GM04503 (cell line): ENCODE results near the gene SFRP5.

Experiments used
- DNase-seq: peaks from one replicate; pipeline ENCODE4 v3.0.0-alpha.2; 2012; ENCODE audit warnings: low read depth

SFRP5 gene

GRCh38 chr10:97764519-97764931 is 7.3 kb downstream of the SFRP5 start:
- DNase-seq, result no peak

- no peak for DNase-seq
Measured at GRCh38 chr10:97763947-97764346, 7.9 kb downstream of the SFRP5 start.

- DNase-seq, result no peak
Measured at GRCh38 chr10:97763411-97763810, 8.4 kb downstream of the SFRP5 start.

- DNase-seq, result no peak
Measured at GRCh38 chr10:97762816-97763215, 9.0 kb downstream of the SFRP5 start.

- DNase-seq, result no peak
Measured at GRCh38 chr10:97762056-97762455, 9.7 kb downstream of the SFRP5 start.

GRCh38 chr10:97761331-97761865 is 10.4 kb downstream of the SFRP5 start:
- DNase-seq, result no peak

GRCh38 chr10:97760461-97761257 is 11.1 kb downstream of the SFRP5 start:
- DNase-seq, result no peak

- no peak for DNase-seq
Measured at GRCh38 chr10:97759946-97760345, 11.9 kb downstream of the SFRP5 start.

- no peak for DNase-seq
Measured at GRCh38 chr10:97759158-97759887, 12.5 kb downstream of the SFRP5 start.

GRCh38 chr10:97757471-97757870 is 14.3 kb downstream of the SFRP5 start:
- no peak for DNase-seq

GRCh38 chr10:97755718-97756117 is 16.1 kb downstream of the SFRP5 start:
- no peak for DNase-seq

- DNase-seq, result no peak
Measured at GRCh38 chr10:97754726-97755125, 17.1 kb downstream of the SFRP5 start.

GRCh38 chr10:97752956-97753355 is 18.8 kb downstream of the SFRP5 start:
- DNase-seq, result no peak

- no peak for DNase-seq
Measured at GRCh38 chr10:97748116-97748515, 23.7 kb downstream of the SFRP5 start.

- DNase-seq, result no peak
Measured at GRCh38 chr10:97747573-97747972, 24.2 kb downstream of the SFRP5 start.

- no peak for DNase-seq
Measured at GRCh38 chr10:97744405-97745035, 27.3 kb downstream of the SFRP5 start.

GRCh38 chr10:97743169-97743943 is 28.4 kb downstream of the SFRP5 start:
- no peak for DNase-seq

- no peak for DNase-seq
Measured at GRCh38 chr10:97740613-97741012, 31.2 kb downstream of the SFRP5 start.

- no peak for DNase-seq
Measured at GRCh38 chr10:97738616-97739015, 33.2 kb downstream of the SFRP5 start.

GRCh38 chr10:97737770-97738265 is 34.0 kb downstream of the SFRP5 start:
- DNase-seq, result no peak

- DNase-seq, result no peak
Measured at GRCh38 chr10:97736902-97737769, 34.7 kb downstream of the SFRP5 start, which contains the start of gene ZFYVE27. Gene ZFYVE27 (plus strand): TSS chr10:97737128. CDS start chr10:97738478, 1,350 bp downstream.
